Bronchial epithelial cell (primary cell): ENCODE measurements around the gene TLL2. TPM values are rescaled to one million over a fixed set of nuclear protein-coding genes. Genes with fewer than 3 reads are reported as not detected.

Experiments
- DNase-seq: peaks from one replicate; pipeline ENCODE4 v3.0.0-alpha.2; 2010; ENCODE audit warnings: low read depth
- FAIRE-seq: peaks from 2 replicates; lab custom pipeline; 2011; peaks lifted over from hg19 to GRCh38; lab: Jason Lieb, UNC
- H3K27me3 ChIP-seq: 2 replicates; pipeline ENCODE4 v1.5.1; 2011; ENCODE audit warnings: low read length; ENCODE audit not compliant: control insufficient read depth, insufficient read depth
- H3K36me3 ChIP-seq: 2 replicates; pipeline ENCODE4 v1.5.1; 2011; ENCODE audit warnings: low read length; ENCODE audit not compliant: control insufficient read depth, insufficient read depth
- H3K4me3 ChIP-seq: 2 replicates; pipeline ENCODE4 v1.5.1; 2011; ENCODE audit warnings: mild to moderate bottlenecking, low read depth, low read length, control low read depth
- CTCF ChIP-seq: IDR thresholded peaks from 2 replicates; pipeline ENCODE4 v1.5.1; 2011; ENCODE audit warnings: mild to moderate bottlenecking, moderate library complexity, low read length, control low read depth, inconsistent platforms; ENCODE audit not compliant: insufficient read depth, severe bottlenecking
- total RNA-seq: library from RNA; depleted of rRNA; stranded (reverse); fragments of >200 nt; gene quantifications from 2 replicates; pipeline ENCODE4 v1.2.1, GENCODE V29; 2014

TLL2 gene
- total RNA-seq, 1 donor from 2014 or later = 0.26 TPM

GRCh38 chr10:96505150-96506136, 8.3 kb downstream of the TLL2 start:
- Histone ChIP-seq H3K4me3 (no peak overlapping the region), H3K27me3 (no peaks in the 10 kb centered on the region), H3K36me3 (no peaks in the 10 kb centered on the region)
- peak; percentile 99 for DNase-seq
- no peak for FAIRE-seq
- TF ChIP-seq CTCF = no peak

- peak; percentile 86 for FAIRE-seq
- no peak for TF ChIP-seq CTCF
Measured at GRCh38 chr10:96502561-96503282, 11.0 kb downstream of the TLL2 start.

GRCh38 chr10:96501985-96502384, 11.7 kb downstream of the TLL2 start:
- DNase-seq (peak; percentile 96), FAIRE-seq (peak; percentile 99)
- H3K4me3 ChIP-seq = no peak overlapping the region
- H3K27me3 ChIP-seq = no peaks in the 10 kb centered on the region
- TF ChIP-seq CTCF = no peak
- H3K36me3 ChIP-seq = no peaks in the 10 kb centered on the region

More at GRCh38 chr10:96502561-96503282, 11.0 kb downstream of the TLL2 start:
- H3K4me3 ChIP-seq = no peak overlapping the region
- no peaks in the 10 kb centered on the region for H3K36me3 ChIP-seq
- no peaks in the 10 kb centered on the region for H3K27me3 ChIP-seq
- DNase-seq = peak; percentile 70

GRCh38 chr10:96500519-96500918, 13.2 kb downstream of the TLL2 start:
- FAIRE-seq (no peak), DNase-seq (peak; percentile 27)
- H3K36me3 ChIP-seq = no peaks in the 10 kb centered on the region
- H3K27me3 ChIP-seq = no peaks in the 10 kb centered on the region
- no peak for TF ChIP-seq CTCF
- H3K4me3 ChIP-seq = no peak overlapping the region

GRCh38 chr10:96500050-96500449, 13.7 kb downstream of the TLL2 start:
- Histone ChIP-seq H3K36me3 (no peaks in the 10 kb centered on the region), H3K27me3 (no peaks in the 10 kb centered on the region), H3K4me3 (no peak overlapping the region)
- FAIRE-seq = no peak
- no peak for DNase-seq
- TF ChIP-seq CTCF = no peak
